HG02678 (cell line): ENCODE data around the gene SLC16A12.

Source experiments
- ATAC-seq: cut with Tn5 transposase; IDR thresholded peaks from one replicate; pipeline ENCODE4 v1.9.1; 2021; ENCODE audit warnings: mild to moderate bottlenecking, moderate library complexity; ENCODE audit not compliant: unreplicated experiment

Gene SLC16A12

GRCh38 chr10:89515031-89515841, 20.2 kb downstream of the SLC16A12 start:
- no peak for ATAC-seq

DNA sequence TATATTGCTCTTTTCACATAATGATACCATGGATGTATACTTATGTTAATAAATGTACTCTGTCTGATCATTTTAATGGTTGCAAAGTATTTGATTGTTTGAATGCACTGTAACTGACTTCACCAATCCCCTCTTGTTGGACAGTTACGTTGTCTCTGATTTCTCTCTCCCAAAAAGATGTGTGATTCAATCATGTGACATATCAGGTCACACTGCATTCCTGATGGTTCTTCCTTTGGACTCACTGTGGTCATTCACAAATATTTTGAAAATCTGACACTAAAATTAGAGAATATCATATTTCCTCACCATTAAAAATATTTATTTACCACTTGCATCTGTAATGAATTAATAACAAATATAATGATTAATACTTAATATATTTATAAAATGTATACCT, 22.2 kb downstream of the SLC16A12 start:
- no peak for ATAC-seq

- no peak for ATAC-seq
These were observed 29.6 kb downstream of the SLC16A12 start for GRCh38 chr10:89505640-89506275.

DNA sequence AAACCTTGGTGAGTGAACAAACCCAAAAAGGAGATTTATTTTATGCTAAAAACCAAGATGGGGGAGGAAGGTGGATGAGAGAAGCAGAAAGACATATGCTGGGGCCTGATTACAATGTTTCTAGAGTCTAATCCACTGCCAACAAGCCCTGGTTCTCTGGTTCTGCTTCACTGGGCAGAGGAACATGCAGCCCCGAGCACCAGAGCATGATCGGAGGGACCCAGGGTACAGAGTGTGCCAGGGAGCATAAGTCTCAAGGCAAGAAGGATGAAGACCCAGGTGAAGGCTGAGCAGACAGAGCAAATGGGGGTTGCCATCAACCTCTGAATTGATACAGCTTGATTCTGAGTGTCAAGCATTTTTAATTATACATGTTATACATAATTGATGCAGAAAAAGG, 30.7 kb downstream of the SLC16A12 start:
- ATAC-seq, result no peak

GRCh38 chr10:89503652-89504370, 31.6 kb downstream of the SLC16A12 start:
- no peak for ATAC-seq

DNA sequence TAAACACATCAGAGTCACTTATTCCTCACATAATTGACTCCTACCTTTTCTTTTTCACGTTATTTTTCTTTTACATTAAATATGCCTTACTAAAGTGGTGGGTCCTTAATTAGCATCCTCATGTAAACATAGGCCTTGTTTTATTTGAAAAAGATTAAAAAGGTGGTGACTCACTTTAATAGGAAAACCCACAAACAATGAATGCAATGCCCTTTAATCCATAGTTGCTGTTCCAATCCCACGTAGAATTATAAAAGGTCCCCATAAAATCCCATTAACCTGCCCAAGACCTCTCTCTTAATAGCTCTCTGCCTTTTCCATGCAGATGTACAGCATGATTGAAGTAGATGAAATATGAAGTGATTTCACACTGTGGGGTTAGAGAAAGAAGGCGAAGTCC, 32.2 kb downstream of the SLC16A12 start:
- no peak for ATAC-seq

DNA sequence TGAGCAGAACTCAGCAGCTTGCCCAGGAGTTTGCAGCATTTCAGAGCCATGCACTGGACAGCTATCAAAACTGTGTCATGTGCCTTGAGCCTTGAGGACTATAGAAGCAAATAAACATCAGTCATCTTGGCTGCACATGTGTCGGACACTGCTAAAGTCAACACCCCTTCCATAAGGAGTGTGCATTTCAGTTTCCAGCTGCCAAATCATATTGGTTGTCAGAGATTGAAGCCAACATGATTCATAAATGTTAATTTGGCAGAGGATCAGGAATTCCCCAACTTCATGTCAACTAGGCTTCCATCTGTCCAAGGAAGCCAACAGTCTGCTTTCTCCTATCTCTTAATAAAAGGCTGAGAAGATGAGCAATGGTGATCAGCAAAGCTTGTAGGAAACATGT, 32.8 kb downstream of the SLC16A12 start:
- no peak for ATAC-seq

GRCh38 chr10:89494575-89494974, 40.8 kb downstream of the SLC16A12 start:
- ATAC-seq, result no peak

DNA sequence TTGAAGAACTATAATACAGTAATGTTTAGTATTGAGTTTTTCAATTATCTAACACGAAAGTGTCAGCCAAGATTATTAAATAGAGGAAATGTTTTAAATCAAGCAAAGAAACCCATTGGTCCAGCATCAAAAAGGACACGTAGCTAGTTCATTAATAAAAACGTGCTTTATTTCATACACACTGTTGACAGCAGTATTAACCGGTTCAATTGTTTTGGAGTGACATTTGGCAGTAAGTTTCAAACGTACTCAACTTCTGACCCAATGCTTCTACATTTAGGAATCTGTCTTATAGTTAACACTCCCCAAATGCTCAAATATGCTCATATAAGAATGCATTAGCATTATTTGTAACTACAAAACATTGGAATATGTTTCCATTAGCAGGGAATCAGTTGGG, 41.3 kb downstream of the SLC16A12 start:
- no peak for ATAC-seq

- ATAC-seq, result no peak
These were observed 43.5 kb downstream of the SLC16A12 start for GRCh38 chr10:89491932-89492331.

- no peak for ATAC-seq
These were observed 44.6 kb downstream of the SLC16A12 start for GRCh38 chr10:89490596-89491335.

- no peak for ATAC-seq
These were observed 53.1 kb downstream of the SLC16A12 start for GRCh38 chr10:89482256-89482655.

GRCh38 chr10:89481662-89482061, 53.7 kb downstream of the SLC16A12 start:
- no peak for ATAC-seq

DNA sequence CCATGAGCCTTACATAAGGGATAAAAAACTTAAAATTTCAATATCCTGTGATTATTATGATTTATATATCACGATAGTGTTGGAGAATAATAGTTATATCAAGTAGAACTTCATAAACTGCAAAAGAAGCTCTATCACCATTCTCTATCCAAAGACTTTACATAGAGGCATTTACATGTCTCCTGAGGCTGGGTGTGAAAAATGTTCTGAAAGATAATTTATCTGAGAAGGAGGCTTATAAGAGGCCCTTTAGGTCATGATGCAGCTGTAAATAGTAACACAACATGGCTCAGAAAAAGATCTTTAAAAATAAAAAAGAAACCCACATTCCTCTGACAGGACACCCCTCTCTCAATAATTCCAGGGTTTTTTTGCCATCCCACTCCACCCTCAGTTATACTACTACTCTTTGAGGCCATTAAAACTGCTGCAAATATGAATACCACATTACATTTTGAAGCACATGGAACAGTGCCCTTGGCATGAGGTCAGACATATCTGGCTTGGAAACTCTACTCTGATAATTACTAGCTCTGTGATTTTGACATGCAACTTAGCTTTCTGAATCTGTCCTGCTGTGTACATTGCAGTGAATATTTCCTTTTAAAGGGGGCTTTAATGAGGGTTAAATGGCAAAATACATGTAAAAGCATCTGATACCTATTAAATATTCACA, 55.5 kb downstream of the SLC16A12 start:
- ATAC-seq, result no peak

GRCh38 chr10:89478739-89479654, 56.4 kb downstream of the SLC16A12 start:
- no peak for ATAC-seq

DNA sequence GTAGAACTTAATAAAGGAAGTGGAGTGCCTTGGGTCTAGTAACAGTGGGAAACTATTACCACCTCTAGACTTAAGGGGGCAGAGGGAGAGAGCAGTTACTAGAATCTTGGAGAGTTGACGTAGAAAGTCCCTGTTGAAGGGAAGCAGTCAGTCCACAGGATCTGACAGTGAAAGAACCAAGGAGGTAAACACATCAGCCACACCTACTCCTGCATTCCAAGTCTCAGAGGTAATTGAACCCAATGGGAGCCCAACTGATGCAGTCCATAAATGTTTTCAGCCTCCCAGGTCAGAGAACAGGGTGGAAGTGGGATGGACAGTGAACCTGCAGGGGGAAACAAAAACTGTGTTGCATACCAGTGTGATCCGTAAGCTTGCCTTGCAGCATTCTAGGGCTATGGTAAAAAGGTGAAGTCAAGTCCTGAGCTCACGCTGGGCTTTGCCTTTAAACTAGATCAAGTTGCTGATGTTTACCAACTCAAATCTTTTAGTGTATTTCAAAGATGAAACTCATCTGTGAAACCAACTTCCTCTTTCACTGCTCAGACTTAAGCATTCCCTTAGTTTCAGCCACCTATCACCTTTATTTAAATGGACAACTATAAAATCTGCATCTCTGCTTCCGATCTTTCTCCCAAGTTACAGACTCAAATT, 57.2 kb downstream of the SLC16A12 start:
- no peak for ATAC-seq

GRCh38 chr10:89476150-89476549, 59.2 kb downstream of the SLC16A12 start:
- ATAC-seq, result no peak

GRCh38 chr10:89475591-89475998, 59.8 kb downstream of the SLC16A12 start:
- no peak for ATAC-seq

GRCh38 chr10:89475125-89475524, 60.3 kb downstream of the SLC16A12 start:
- no peak for ATAC-seq
